Right atrium auricular region (tissue), 2 donors: ENCODE measurements around the gene ZNF496. TPM values are rescaled to one million over a fixed set of nuclear protein-coding genes. Genes with fewer than 3 reads are reported as not detected.

Experiments
- DNase-seq: peaks from one replicate; pipeline ENCODE4 v3.0.0-alpha.2; 2019; ENCODE audit warnings: low spot score
- H3K27ac ChIP-seq, 2 donors: fragments of 200-600 bp; sonication (generic); 1 replicate in 1 of 2; 2 replicates in 1 of 2; pipeline ENCODE4 v1.5.1; 2016 to 2019
- H3K27me3 ChIP-seq, 2 donors: fragments of 200-600 bp; sonication (generic); one replicate each; pipeline versions ENCODE4 v1.5.1 to v1.6.0; 2017 to 2019
- H3K36me3 ChIP-seq: fragments of 200-600 bp; sonication (generic); one replicate; pipeline ENCODE4 v1.5.1; 2016
- H3K4me1 ChIP-seq, 2 donors: fragments of 200-600 bp; sonication (generic); one replicate each; pipeline versions ENCODE4 v1.5.1 to v1.6.0; 2017 to 2019
- H3K4me3 ChIP-seq, 2 donors: fragments of 200-600 bp; sonication (generic); 1 replicate in 1 of 2; 2 replicates in 1 of 2; pipeline ENCODE4 v1.5.1; 2017 to 2019; ENCODE audit warnings: mild to moderate bottlenecking in 1 of 2, moderate library complexity in 1 of 2
- H3K9me3 ChIP-seq, 2 donors: fragments of 200-600 bp; sonication (generic); one replicate each; pipeline ENCODE4 v1.5.1; 2019
- CTCF ChIP-seq, 2 donors: fragments of 200-600 bp; sonication (generic); IDR thresholded peaks; one replicate each; pipeline ENCODE4 v1.5.1; 2019; ENCODE audit warnings: antibody characterized with exemption in 2 of 2
- total RNA-seq, 2 donors: library from RNA; depleted of rRNA; stranded (reverse); fragments of >200 nt; gene quantifications; one replicate each; pipeline ENCODE4 v1.1.0, GENCODE V29; 2016

ZNF496 gene
- total RNA-seq, 2 donors from 2014 or later = 19.4 to 32.6 TPM

- Histone ChIP-seq H3K4me3 (peak overlapping the region; percentile 19 to 40), H3K27me3 (no peaks in the 10 kb centered on the region), H3K27ac (no peak overlapping the region), H3K9me3 (no peaks in the 10 kb centered on the region), H3K4me1 (peaks cover 0 to 12% of the 10 kb centered on the region in 2 donors), H3K36me3 (no peaks in the 10 kb centered on the region)
- DNase-seq = peak; percentile 68
- TF ChIP-seq CTCF (IDR thresholded peaks at IDR 0.05) = peak; percentile 40 to 64
These were observed 42.1 kb upstream of the ZNF496 start for GRCh38 chr1:247373721-247374141.

- no peak overlapping the region for H3K27ac ChIP-seq
- H3K4me3 ChIP-seq = no peak overlapping the region
- H3K4me1 ChIP-seq = peaks cover 0 to 12% of the 10 kb centered on the region in 2 donors
- no peaks in the 10 kb centered on the region for H3K36me3 ChIP-seq
- H3K9me3 ChIP-seq = no peaks in the 10 kb centered on the region
- no peak for DNase-seq
- no peak for TF ChIP-seq CTCF (IDR thresholded peaks at IDR 0.05)
- no peaks in the 10 kb centered on the region for H3K27me3 ChIP-seq
These were observed 40.2 kb upstream of the ZNF496 start for GRCh38 chr1:247371801-247372259.

- H3K9me3 ChIP-seq = no peaks in the 10 kb centered on the region
- H3K27ac ChIP-seq = no peak overlapping the region
- H3K27me3 ChIP-seq = no peaks in the 10 kb centered on the region
- no peak for DNase-seq
- H3K4me1 ChIP-seq = peaks cover 0 to 12% of the 10 kb centered on the region in 2 donors
- TF ChIP-seq CTCF (IDR thresholded peaks at IDR 0.05) = no peak
- H3K36me3 ChIP-seq = no peaks in the 10 kb centered on the region
- no peak overlapping the region for H3K4me3 ChIP-seq
These were observed 39.4 kb upstream of the ZNF496 start for GRCh38 chr1:247370786-247371732.

GRCh38 chr1:247368490-247369145, 37.0 kb upstream of the ZNF496 start:
- Histone ChIP-seq H3K4me3 (no peak overlapping the region), H3K9me3 (no peaks in the 10 kb centered on the region), H3K36me3 (no peaks in the 10 kb centered on the region), H3K27me3 (no peaks in the 10 kb centered on the region), H3K27ac (no peak overlapping the region), H3K4me1 (peaks cover 0 to 9% of the 10 kb centered on the region in 2 donors)
- no peak for DNase-seq
- no peak for TF ChIP-seq CTCF (IDR thresholded peaks at IDR 0.05)

GRCh38 chr1:247367786-247368422, 36.2 kb upstream of the ZNF496 start:
- no peak for DNase-seq
- Histone ChIP-seq H3K9me3 (no peaks in the 10 kb centered on the region), H3K27me3 (no peaks in the 10 kb centered on the region), H3K4me3 (no peak overlapping the region), H3K4me1 (peaks cover 0 to 5% of the 10 kb centered on the region in 2 donors), H3K36me3 (no peaks in the 10 kb centered on the region), H3K27ac (no peak overlapping the region)
- no peak for TF ChIP-seq CTCF (IDR thresholded peaks at IDR 0.05)
